ENCODE results near the gene WDR19. TPM values are rescaled to one million over a fixed set of nuclear protein-coding genes. Genes with fewer than 3 reads are reported as not detected.
"Not testable (repeated sequence)": the region's sequence is repeated elsewhere in the genome, so short reads cannot be mapped to it uniquely, and the experiment has no call there.

The WDR19 gene
- total and polyA plus RNA-seq, 4 donors: 44.5 to 61.2 (median 58.0) TPM

DNA sequence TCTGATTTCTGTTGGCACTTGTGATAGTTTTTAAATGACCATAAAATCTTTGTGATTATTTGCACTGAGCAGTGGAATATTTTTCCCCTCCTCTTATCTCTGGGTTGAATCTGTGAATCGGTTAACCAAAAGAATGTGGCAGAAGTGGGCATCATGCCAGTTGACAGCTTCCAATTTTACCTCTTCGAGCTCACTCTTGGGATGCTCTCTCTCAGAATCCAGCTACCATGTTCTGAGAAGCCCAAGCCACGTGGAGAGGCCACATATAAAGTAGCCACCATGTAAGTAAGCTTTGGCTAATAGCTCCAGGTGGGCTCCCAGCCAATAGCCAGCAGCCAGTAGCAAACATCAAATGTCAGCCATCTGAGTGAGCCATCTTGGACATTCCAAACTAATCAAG, 12.9 kb upstream of the WDR19 start:
- no peaks in the 10 kb centered on the region for H3K27me3 ChIP-seq (ENCODE audit: control insufficient read depth, insufficient read depth, low read length)
- H3K36me3 ChIP-seq (ENCODE audit: control insufficient read depth, insufficient read depth, low read length): no peaks in the 10 kb centered on the region
- no peaks in the 10 kb centered on the region for H3K4me1 ChIP-seq (ENCODE audit: control insufficient read depth, insufficient read depth, low read length)
- H3K27ac ChIP-seq (ENCODE audit: low read depth, low read length): no peak overlapping the region
- 48% methylated on average over 2 of the region's 3 CpGs for WGBS (ENCODE audit: insufficient coverage)
- no peak overlapping the region for H3K4me3 ChIP-seq (ENCODE audit: low read depth, low read length)
- peak in 1 of 6 donors; percentile 3 for DNase-seq (ENCODE audit: low read depth in 4 of 6, low spot score in 6 of 6)
- no peaks in the 10 kb centered on the region for H3K9me3 ChIP-seq (ENCODE audit: control insufficient read depth, insufficient read depth, low read length)

GRCh38 chr4:39170301-39170700, 12.0 kb upstream of the WDR19 start:
- Histone ChIP-seq H3K27ac (ENCODE audit: low read depth, low read length) (no peak overlapping the region), H3K4me3 (ENCODE audit: low read depth, low read length) (no peak overlapping the region), H3K27me3 (ENCODE audit: control insufficient read depth, insufficient read depth, low read length) (no peaks in the 10 kb centered on the region), H3K9me3 (ENCODE audit: control insufficient read depth, insufficient read depth, low read length) (no peaks in the 10 kb centered on the region), H3K36me3 (ENCODE audit: control insufficient read depth, insufficient read depth, low read length) (no peaks in the 10 kb centered on the region), H3K4me1 (ENCODE audit: control insufficient read depth, insufficient read depth, low read length) (no peaks in the 10 kb centered on the region)
- no peak for DNase-seq (ENCODE audit: low read depth in 4 of 6, low spot score in 6 of 6)
- 96% methylated on average over 9 of the region's 12 CpGs for WGBS (ENCODE audit: insufficient coverage)

DNA sequence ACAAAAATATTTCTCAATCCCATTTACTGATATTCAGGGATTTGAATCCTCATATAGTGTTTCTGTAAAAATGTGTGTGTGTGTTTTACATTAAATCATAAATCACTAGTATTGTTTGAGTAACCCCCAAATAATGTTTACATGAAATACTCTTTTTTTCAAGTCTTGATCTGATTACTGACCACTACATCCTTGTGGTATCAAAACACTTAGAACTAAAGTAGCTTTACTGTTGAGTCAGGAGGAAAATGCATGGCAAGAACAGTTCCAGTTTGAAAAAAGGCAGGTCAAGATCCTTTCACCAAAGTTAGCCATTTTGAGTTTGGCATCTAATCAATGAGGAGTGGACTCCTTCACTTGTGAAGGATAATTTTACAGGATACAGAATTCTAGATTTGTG, 3.6 kb upstream of the WDR19 start:
- Histone ChIP-seq H3K4me3 (ENCODE audit: low read depth, low read length) (no peak overlapping the region), H3K4me1 (ENCODE audit: control insufficient read depth, insufficient read depth, low read length) (peaks cover 4% of the 10 kb centered on the region), H3K27ac (ENCODE audit: low read depth, low read length) (no peak overlapping the region), H3K27me3 (ENCODE audit: control insufficient read depth, insufficient read depth, low read length) (no peaks in the 10 kb centered on the region), H3K36me3 (ENCODE audit: control insufficient read depth, insufficient read depth, low read length) (no peaks in the 10 kb centered on the region), H3K9me3 (ENCODE audit: control insufficient read depth, insufficient read depth, low read length) (no peaks in the 10 kb centered on the region)
- DNase-seq (ENCODE audit: low read depth in 4 of 6, low spot score in 6 of 6): no peak

DNA sequence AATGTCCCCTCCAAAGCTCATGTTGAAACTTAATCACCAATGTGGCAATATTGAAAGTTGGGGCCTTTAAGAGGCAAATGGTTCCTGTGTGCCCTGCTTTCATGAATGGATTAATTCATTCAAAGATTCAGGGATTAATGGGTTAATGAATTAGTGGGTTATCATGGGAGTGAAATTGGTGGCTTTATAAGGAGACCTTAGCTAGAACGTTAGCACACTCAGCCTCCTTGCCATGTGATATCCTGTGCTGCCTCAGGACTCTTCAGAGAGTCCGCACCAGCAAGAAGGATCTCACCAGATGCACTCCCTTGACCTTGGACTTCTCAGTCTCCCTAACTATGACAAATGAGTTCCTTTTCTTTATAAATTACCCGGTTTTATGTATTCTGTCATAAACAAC, 2.6 kb upstream of the WDR19 start:
- DNase-seq (ENCODE audit: low read depth in 4 of 6, low spot score in 6 of 6): no peak
- Histone ChIP-seq H3K27me3 (ENCODE audit: control insufficient read depth, insufficient read depth, low read length) (no peaks in the 10 kb centered on the region), H3K4me3 (ENCODE audit: low read depth, low read length) (no peak overlapping the region), H3K4me1 (ENCODE audit: control insufficient read depth, insufficient read depth, low read length) (peaks cover 4% of the 10 kb centered on the region), H3K36me3 (ENCODE audit: control insufficient read depth, insufficient read depth, low read length) (no peaks in the 10 kb centered on the region), H3K27ac (ENCODE audit: low read depth, low read length) (no peak overlapping the region), H3K9me3 (ENCODE audit: control insufficient read depth, insufficient read depth, low read length) (no peaks in the 10 kb centered on the region)
- 100% methylated on average over 1 of the region's 3 CpGs for WGBS (ENCODE audit: insufficient coverage)

GRCh38 chr4:39180629-39181028, 1.7 kb upstream of the WDR19 start:
- H3K27ac ChIP-seq (ENCODE audit: low read depth, low read length); H3K4me1 ChIP-seq (ENCODE audit: control insufficient read depth, insufficient read depth, low read length); H3K27me3 ChIP-seq (ENCODE audit: control insufficient read depth, insufficient read depth, low read length); H3K4me3 ChIP-seq (ENCODE audit: low read depth, low read length); H3K36me3 ChIP-seq (ENCODE audit: control insufficient read depth, insufficient read depth, low read length); H3K9me3 ChIP-seq (ENCODE audit: control insufficient read depth, insufficient read depth, low read length); DNase-seq (ENCODE audit: low read depth in 4 of 6, low spot score in 6 of 6): not testable (repeated sequence)
- 97% methylated on average over 6 of the region's 17 CpGs for WGBS (ENCODE audit: insufficient coverage)

GRCh38 chr4:39181520-39181904, 817 bp upstream of the WDR19 start:
- no peaks in the 10 kb centered on the region for H3K36me3 ChIP-seq (ENCODE audit: control insufficient read depth, insufficient read depth, low read length)
- peaks cover 4% of the 10 kb centered on the region for H3K4me1 ChIP-seq (ENCODE audit: control insufficient read depth, insufficient read depth, low read length)
- no peaks in the 10 kb centered on the region for H3K27me3 ChIP-seq (ENCODE audit: control insufficient read depth, insufficient read depth, low read length)
- 82% methylated on average over 7 of the region's 9 CpGs for WGBS (ENCODE audit: insufficient coverage)
- H3K9me3 ChIP-seq (ENCODE audit: control insufficient read depth, insufficient read depth, low read length): no peaks in the 10 kb centered on the region
- no peak for DNase-seq (ENCODE audit: low read depth in 4 of 6, low spot score in 6 of 6)
- peak overlapping the region; percentile 79 for H3K27ac ChIP-seq (ENCODE audit: low read depth, low read length)
- peak overlapping the region; percentile 85 for H3K4me3 ChIP-seq (ENCODE audit: low read depth, low read length)

DNA sequence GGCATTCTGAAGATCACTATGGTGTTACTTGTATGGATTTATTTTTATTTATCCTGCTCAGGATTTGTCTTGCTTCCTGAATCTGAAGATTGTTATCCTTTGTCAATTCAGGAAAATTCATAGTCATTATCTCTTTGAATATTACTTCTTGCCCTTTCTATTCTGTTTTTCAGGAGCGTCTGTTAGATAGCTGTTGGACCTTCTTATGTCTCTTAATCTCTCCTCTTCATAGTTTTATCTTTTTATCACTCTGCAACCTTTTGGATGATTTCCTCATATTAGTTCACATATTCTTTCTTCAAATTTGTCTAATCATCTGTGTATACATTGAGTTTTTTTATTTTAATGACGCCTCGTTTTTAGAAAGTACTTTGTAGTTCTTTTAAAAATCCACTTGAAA, 19.6 kb downstream of the WDR19 start:
- Histone ChIP-seq H3K27me3 (ENCODE audit: control insufficient read depth, insufficient read depth, low read length) (no peaks in the 10 kb centered on the region), H3K4me1 (ENCODE audit: control insufficient read depth, insufficient read depth, low read length) (no peaks in the 10 kb centered on the region), H3K27ac (ENCODE audit: low read depth, low read length) (no peak overlapping the region), H3K36me3 (ENCODE audit: control insufficient read depth, insufficient read depth, low read length) (peaks cover 13% of the 10 kb centered on the region), H3K4me3 (ENCODE audit: low read depth, low read length) (no peak overlapping the region), H3K9me3 (ENCODE audit: control insufficient read depth, insufficient read depth, low read length) (no peaks in the 10 kb centered on the region)
- no CpG with 5 or more reads among the region's 3 CpGs for WGBS (ENCODE audit: insufficient coverage)
- no peak for DNase-seq (ENCODE audit: low read depth in 4 of 6, low spot score in 6 of 6)

DNA sequence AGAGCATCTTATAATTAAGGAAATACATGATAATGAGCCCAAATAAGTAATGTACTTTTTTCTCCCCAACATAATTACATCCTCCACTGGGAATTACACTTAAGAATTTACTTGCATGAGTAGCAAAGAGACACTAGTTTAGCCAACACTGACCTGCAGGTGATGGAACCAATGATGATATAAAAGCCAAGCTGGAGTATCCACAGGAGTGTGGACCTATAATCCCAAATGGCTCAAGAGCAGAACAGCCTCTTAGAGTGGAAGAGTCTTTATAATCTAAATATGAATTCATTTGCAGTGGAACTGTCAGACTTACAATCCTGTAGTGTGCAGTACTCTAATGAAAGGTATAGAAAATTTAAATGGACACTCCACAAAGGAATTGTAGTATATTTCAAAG, 22.2 kb downstream of the WDR19 start:
- Histone ChIP-seq H3K4me1 (ENCODE audit: control insufficient read depth, insufficient read depth, low read length) (no peaks in the 10 kb centered on the region), H3K9me3 (ENCODE audit: control insufficient read depth, insufficient read depth, low read length) (no peaks in the 10 kb centered on the region), H3K27me3 (ENCODE audit: control insufficient read depth, insufficient read depth, low read length) (no peaks in the 10 kb centered on the region), H3K36me3 (ENCODE audit: control insufficient read depth, insufficient read depth, low read length) (peaks cover 4% of the 10 kb centered on the region), H3K4me3 (ENCODE audit: low read depth, low read length) (no peak overlapping the region), H3K27ac (ENCODE audit: low read depth, low read length) (no peak overlapping the region)
- DNase-seq (ENCODE audit: low read depth in 4 of 6, low spot score in 6 of 6): no peak

DNA sequence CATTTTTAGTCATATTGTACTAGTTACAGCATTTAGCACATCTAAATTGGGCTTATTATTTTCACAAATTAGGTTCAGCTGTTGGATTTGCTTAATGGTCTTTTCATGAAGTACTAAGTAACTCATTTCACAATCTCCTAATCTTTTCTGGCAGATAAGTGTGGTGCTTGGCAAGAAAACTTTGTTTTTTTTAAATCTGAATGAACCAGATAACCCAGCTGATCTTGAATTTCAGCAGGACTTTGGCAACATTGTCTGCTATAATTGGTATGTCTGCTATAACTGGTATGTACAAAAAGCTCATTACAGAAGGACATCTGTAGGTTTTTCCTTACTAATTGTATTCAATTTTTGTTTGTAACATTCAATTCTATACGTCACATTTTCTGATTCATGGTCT, 22.7 kb downstream of the WDR19 start:
- Histone ChIP-seq H3K4me3 (ENCODE audit: low read depth, low read length) (no peak overlapping the region), H3K27ac (ENCODE audit: low read depth, low read length) (no peak overlapping the region), H3K9me3 (ENCODE audit: control insufficient read depth, insufficient read depth, low read length) (no peaks in the 10 kb centered on the region), H3K27me3 (ENCODE audit: control insufficient read depth, insufficient read depth, low read length) (no peaks in the 10 kb centered on the region), H3K4me1 (ENCODE audit: control insufficient read depth, insufficient read depth, low read length) (no peaks in the 10 kb centered on the region), H3K36me3 (ENCODE audit: control insufficient read depth, insufficient read depth, low read length) (peaks cover 4% of the 10 kb centered on the region)
- peak in 2 of 6 donors; percentile 7 to 24 for DNase-seq (ENCODE audit: low read depth in 4 of 6, low spot score in 6 of 6)
- no CpG with 5 or more reads among the region's 1 CpG for WGBS (ENCODE audit: insufficient coverage)

- Histone ChIP-seq H3K27me3 (ENCODE audit: control insufficient read depth, insufficient read depth, low read length) (no peaks in the 10 kb centered on the region), H3K27ac (ENCODE audit: low read depth, low read length) (no peak overlapping the region), H3K4me3 (ENCODE audit: low read depth, low read length) (no peak overlapping the region), H3K9me3 (ENCODE audit: control insufficient read depth, insufficient read depth, low read length) (no peaks in the 10 kb centered on the region), H3K4me1 (ENCODE audit: control insufficient read depth, insufficient read depth, low read length) (no peaks in the 10 kb centered on the region), H3K36me3 (ENCODE audit: control insufficient read depth, insufficient read depth, low read length) (peaks cover 8% of the 10 kb centered on the region)
- no CpG with 5 or more reads among the region's 3 CpGs for WGBS (ENCODE audit: insufficient coverage)
- no peak for DNase-seq (ENCODE audit: low read depth in 4 of 6, low spot score in 6 of 6)
These were observed 23.1 kb downstream of the WDR19 start for GRCh38 chr4:39205476-39205875.
